Activated T-helper 1 cell treated with anti-CD3 and anti-CD28 coated beads, Interleukin-12 subunit alpha, Interleukin-12 subunit beta, Interleukin-2, Interleukin-4 antibody, amounts not matched to agents 30 ng/mL and 10 ng/mL and 1 ng/mL, durations not matched to agents 14 hours and 24 hours and 36 hours (primary cell): Measurements from ENCODE around the gene WNT8B. TPM values are rescaled to one million over a fixed set of nuclear protein-coding genes. Genes with fewer than 3 reads are reported as not detected.

Experiments used
- DNase-seq: peaks from one replicate; pipeline ENCODE4 v3.0.0; 2021; ENCODE audit warnings: low spot score
- H3K27ac Mint-ChIP-seq: one replicate; pipeline ENCODE4 v1.8.0; 2021; ENCODE audit warnings: mild to moderate bottlenecking, mixed read lengths
- H3K27me3 Mint-ChIP-seq: one replicate; pipeline ENCODE4 v1.8.0; 2022; ENCODE audit warnings: mild to moderate bottlenecking, moderate library complexity, mixed read lengths; ENCODE audit not compliant: insufficient read depth
- H3K36me3 Mint-ChIP-seq: one replicate; pipeline ENCODE4 v1.8.0; 2021; ENCODE audit warnings: low read depth, mixed read lengths
- H3K4me1 Mint-ChIP-seq: one replicate; pipeline ENCODE4 v1.8.0; 2021; ENCODE audit warnings: low read depth, mixed read lengths
- H3K4me3 Mint-ChIP-seq: one replicate; pipeline ENCODE4 v1.8.0; 2021; ENCODE audit warnings: mild to moderate bottlenecking, moderate library complexity, mixed read lengths
- H3K9me3 Mint-ChIP-seq: one replicate; pipeline ENCODE4 v1.8.0; 2021; ENCODE audit warnings: mixed read lengths
- intact Hi-C: fragments of 100-400 bp; cut with micrococcal nuclease; formaldehyde crosslinking; loops from one replicate; pipeline ENCODE4 v1.15.1; 2024
- total RNA-seq: library from RNA; stranded (reverse); gene quantifications from 2 replicates; pipeline ENCODE4 v1.2.3, GENCODE V29; 2022

Gene WNT8B
- total RNA-seq, 1 donor from 2014 or later = 0.10 TPM

DNA sequence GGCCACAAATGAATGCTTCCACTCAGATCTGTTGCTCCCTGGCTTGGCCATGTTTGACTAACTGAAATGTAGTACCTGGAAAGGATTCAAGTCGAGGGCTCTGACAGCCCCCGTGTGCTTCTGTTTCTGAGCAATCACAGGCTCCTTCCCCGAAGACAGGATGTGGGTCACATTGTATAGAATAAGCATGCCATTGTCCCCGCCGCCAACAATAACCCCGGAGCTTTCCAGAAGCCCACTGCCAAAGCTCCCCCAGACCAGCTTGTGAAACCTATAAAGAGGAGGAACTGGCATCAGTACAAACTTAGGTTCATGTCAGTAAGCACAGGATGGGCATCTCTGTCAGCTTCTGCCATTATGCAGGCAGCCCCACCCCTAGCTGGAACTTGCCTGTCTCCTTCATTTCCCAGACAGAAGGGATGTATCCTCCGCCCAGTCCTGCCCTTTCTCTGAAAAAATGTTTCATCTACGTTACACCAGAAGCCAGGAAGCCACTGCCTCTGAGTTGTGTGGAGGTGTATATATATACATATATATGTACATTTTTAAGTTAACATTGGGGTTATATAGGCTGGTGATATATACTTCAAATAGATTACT, 46.5 kb downstream of the WNT8B start:
- H3K9me3 Mint-ChIP-seq = no peaks in the 10 kb centered on the region
- peak; percentile 69 for DNase-seq
- intact Hi-C loops = loop anchor here (5.0 kb wide), 3 partner anchors 242 to 662 kb away; partner anchors contain the start of genes CWF19L1 and ERLIN1
- H3K27me3 Mint-ChIP-seq = no peaks in the 10 kb centered on the region
- H3K4me3 Mint-ChIP-seq = peak overlapping the region; percentile 77
- H3K4me1 Mint-ChIP-seq = peaks cover 85% of the 10 kb centered on the region
- peaks cover 34% of the 10 kb centered on the region for H3K36me3 Mint-ChIP-seq
- peak overlapping the region; percentile 88 for H3K27ac Mint-ChIP-seq

DNA sequence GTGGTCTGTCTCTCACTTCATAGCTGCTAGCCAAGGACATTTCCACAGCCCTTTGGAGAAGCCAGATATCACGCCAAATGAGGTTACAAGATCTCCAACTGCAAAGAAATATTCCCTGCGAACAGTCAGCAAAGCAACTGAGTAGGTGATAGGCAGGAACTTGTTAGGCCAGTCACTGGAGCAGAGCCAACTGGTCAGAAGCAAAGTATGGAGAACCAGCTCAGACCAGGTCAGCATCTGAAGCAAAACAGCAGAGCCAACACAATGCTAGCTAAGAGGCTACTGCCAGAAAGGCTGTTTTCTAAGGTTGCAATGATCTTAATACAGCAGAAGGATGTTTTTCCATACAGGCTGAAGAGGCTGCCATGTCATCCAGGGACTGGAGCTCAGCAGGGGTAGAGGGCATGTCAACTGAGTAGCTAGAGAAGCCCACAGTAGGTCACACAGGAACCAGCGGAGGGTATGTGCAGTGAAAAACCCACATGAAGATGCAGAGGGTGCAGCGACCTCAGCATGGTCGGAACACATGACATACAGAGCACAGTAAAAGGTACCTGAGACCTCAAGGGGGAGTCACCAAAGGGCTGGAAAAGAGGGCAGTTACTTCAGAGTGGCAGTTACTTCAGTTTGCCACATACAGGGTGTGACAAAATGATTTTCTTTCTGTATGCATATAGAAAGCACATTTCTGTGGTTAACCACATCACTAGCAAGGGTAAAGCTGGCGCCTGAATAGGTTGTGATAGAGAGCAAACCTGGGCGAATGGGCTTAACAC, 47.9 kb downstream of the WNT8B start:
- peaks cover 72% of the 10 kb centered on the region for H3K4me1 Mint-ChIP-seq
- peak; percentile 74 for DNase-seq
- H3K27ac Mint-ChIP-seq = peak overlapping the region; percentile 88
- H3K27me3 Mint-ChIP-seq = no peaks in the 10 kb centered on the region
- intact Hi-C loops = loop anchor here (1.0 kb wide), 3 partner anchors 18 to 224 kb away; partner anchors contain the start of genes BLOC1S2 and HIF1AN
- peak overlapping the region; percentile 77 for H3K4me3 Mint-ChIP-seq
- H3K9me3 Mint-ChIP-seq = no peaks in the 10 kb centered on the region
- H3K36me3 Mint-ChIP-seq = peaks cover 28% of the 10 kb centered on the region

DNA sequence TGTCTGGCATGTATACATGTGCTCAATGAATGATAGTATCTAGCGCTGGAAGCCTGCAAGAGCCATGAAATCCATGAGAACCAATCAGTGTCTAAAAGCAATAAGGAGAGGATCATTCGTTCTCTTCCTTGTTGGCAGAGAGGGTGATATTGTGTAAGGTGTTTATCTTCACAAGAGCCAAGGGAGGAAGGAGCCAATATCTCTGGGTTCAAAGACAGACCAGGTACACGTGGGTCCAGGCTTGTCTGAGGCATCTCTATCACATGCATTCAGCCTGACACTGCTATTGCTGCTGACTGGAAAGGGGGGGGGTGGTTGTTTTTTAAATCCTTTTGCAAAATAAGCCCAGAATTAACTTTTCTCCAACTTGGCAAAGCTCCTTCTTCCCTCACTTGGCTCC, 52.8 kb downstream of the WNT8B start:
- peaks cover 36% of the 10 kb centered on the region for H3K36me3 Mint-ChIP-seq
- DNase-seq = no peak
- H3K4me1 Mint-ChIP-seq = peaks cover 49% of the 10 kb centered on the region
- H3K4me3 Mint-ChIP-seq = no peak overlapping the region
- H3K27ac Mint-ChIP-seq = no peak overlapping the region
- no peaks in the 10 kb centered on the region for H3K27me3 Mint-ChIP-seq
- intact Hi-C loops = no loop called here
- H3K9me3 Mint-ChIP-seq = no peaks in the 10 kb centered on the region

DNA sequence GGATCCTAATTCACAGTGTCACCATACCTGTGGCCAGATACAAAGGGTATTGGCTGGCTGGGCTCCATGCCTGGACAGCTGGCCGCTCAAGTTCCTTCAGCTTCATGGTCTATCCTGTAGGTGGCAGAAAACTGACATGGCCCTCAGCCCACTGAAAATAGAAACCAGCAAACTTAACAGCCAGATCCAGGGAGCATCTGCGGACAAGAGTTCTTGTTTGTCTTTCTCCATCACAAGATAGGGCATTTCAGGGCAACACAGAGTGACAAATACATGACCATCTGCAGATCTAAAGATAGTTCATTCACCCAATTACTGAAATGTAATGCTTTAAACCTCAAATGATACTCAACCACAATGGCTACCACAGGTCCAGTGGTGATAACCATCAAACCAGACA, 54.0 kb downstream of the WNT8B start:
- Mint-ChIP-seq H3K36me3 (peaks cover 39% of the 10 kb centered on the region), H3K4me3 (no peak overlapping the region), H3K27me3 (no peaks in the 10 kb centered on the region), H3K27ac (no peak overlapping the region), H3K9me3 (no peaks in the 10 kb centered on the region), H3K4me1 (peaks cover 38% of the 10 kb centered on the region)
- intact Hi-C loops = no loop called here
- DNase-seq = no peak

DNA sequence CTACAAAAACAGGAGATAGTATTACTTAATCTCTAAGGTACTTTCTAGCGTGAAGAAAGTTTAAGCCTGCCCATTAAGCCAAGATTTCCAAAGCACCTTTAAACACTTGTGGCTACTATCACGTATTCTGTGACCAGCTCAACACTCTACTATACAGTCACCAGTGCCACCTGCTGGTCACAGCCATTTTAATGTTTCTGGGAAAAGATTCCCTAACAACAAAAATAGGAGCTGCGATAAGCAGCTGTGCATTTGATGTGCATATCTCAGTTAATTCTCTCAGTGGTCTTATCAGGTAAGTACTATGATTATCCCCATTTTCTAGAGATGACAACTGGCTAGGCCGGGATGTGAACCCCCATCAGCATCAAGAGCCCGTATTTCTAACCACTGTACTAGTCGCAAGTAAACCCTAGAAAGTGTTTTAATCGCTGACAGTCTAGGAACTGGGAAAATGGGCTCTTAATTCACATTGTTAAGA, 56.0 kb downstream of the WNT8B start:
- Mint-ChIP-seq H3K4me1 (peaks cover 28% of the 10 kb centered on the region), H3K27me3 (no peaks in the 10 kb centered on the region), H3K36me3 (peaks cover 42% of the 10 kb centered on the region), H3K4me3 (no peak overlapping the region), H3K9me3 (no peaks in the 10 kb centered on the region), H3K27ac (no peak overlapping the region)
- intact Hi-C loops = loop anchor here (1.0 kb wide), 6 partner anchors 10 to 216 kb away; no protein-coding TSS in a partner anchor
- peak; percentile 49 for DNase-seq

DNA sequence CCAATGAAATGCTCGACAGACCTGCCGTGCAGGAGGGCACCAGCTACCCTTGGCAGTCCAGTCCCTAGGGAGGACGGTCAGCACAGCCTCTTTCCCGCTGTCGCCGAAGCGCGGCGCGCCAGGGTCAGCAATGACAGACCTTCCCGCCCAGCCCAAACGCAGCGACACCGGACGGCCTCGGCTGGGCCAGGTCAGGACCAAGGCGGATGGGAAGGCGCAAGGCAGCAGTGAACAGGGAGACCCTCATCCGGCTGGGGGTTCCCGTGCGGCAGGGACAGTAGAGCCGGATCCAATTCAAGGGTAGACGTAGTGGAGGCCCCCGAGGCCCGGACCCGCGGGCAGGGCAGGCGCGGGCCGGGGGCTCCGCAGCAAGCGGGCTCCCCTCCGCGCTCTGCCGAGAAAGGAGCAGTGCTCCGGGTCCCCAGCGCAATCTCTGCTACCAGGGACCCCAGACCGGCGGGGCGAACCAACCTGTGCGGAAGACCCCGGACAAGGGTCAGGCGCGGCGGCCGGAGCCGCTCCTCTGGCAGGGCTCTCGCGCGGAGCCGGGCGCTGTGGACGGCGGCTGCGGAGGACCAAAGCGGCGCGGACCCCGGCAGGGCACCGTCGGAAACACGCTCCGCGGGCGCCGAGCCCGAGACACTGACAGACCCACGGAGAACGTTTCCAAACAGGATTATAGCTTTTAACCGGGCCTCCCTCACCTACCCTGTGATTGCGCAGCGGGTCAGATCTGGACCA, 56.7 kb downstream of the WNT8B start, which contains the start of gene SEC31B:
TSS of gene SEC31B (minus strand) at position 551 of the 741 bp plus-strand sequence. CDS start 2,909 bp downstream, outside the sequence.
- Mint-ChIP-seq H3K9me3 (no peaks in the 10 kb centered on the region), H3K4me3 (no peak within 1 kb of the TSS), H3K36me3 (peaks cover 42% of the 10 kb centered on the region), H3K27me3 (no peaks in the 10 kb centered on the region), H3K4me1 (peaks cover 30% of the 10 kb centered on the region), H3K27ac (no peak within 1 kb of the TSS)
- intact Hi-C loops = no loop called here
- no peak for DNase-seq

DNA sequence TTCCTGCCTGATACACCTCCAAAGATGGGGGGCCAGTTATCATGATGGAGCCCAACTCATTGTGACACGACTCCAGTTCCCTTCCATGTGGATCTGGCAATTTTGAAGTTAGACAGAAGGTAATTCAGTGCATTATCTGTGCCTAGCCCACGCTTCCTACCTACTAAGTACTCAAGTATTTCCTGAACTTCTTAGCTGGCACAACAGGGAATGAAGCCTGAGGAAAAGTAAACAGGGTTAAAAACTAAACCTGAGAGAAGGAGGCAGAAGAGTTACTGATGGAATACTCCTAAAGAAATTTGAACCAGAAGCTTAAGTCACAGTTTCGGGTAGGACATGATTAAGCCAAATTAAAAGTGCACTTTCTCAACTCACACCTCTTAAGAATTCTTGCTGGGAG, 58.0 kb downstream of the WNT8B start:
- Mint-ChIP-seq H3K9me3 (no peaks in the 10 kb centered on the region), H3K4me1 (peaks cover 35% of the 10 kb centered on the region), H3K27me3 (no peaks in the 10 kb centered on the region), H3K36me3 (peaks cover 44% of the 10 kb centered on the region), H3K27ac (no peak overlapping the region), H3K4me3 (no peak overlapping the region)
- DNase-seq = no peak
- intact Hi-C loops = no loop called here

DNA sequence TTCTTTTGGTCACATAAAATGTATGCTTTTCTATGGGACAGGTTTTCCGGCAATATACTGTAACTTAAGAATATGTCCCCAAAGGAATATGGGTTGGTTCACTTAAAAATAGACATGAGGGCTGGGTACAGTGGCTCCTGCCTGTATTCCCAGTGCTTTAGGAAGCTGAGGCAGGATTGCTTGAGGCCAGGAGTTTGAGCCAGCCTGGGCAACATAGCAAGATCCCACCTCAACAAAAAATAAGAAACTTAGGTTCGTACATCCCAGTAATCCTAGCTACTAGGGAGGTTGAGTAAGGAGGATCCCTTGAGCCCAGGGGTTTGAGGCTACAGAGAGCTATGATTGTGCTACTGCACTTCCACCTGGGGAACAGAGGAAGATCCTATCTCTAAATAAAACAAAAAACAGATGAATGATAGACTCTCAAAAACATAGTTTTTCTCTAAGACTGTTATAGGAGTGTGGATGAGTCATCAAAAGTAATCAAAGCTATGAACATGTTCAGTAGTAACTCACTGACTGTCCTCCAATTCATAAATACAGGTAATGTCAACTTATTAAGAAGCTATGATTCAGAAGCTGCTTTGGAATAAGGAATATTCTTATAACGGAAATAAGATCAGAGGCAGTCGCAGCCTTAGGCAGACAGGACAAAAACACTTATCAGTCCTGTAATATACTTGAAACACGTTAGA, 59.4 kb downstream of the WNT8B start:
- intact Hi-C loops = no loop called here
- H3K4me1 Mint-ChIP-seq = peaks cover 41% of the 10 kb centered on the region
- H3K27ac Mint-ChIP-seq = peak overlapping the region; percentile 9
- H3K27me3 Mint-ChIP-seq = no peaks in the 10 kb centered on the region
- DNase-seq = no peak
- H3K36me3 Mint-ChIP-seq = peaks cover 47% of the 10 kb centered on the region
- no peak overlapping the region for H3K4me3 Mint-ChIP-seq
- H3K9me3 Mint-ChIP-seq = no peaks in the 10 kb centered on the region

DNA sequence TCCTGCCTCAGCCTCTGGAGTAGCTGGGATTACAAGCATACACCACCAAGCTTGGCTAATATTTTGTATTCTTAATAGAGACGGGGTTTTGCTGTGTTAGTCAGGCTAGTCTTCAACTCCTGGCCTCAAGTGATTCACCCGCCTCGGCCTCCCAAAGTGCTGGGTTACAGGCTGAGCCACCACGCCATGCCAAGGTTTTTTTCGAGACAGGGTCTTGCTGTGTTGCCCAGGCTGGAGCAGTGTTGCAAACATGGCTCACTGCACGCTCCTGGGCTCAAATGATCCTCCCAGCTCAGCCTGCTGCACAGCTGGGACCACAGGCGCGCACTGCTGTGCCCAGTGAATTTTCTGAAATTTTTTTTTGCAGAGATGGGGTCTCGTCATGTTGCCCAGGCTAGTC, 60.1 kb downstream of the WNT8B start:
- no peaks in the 10 kb centered on the region for H3K27me3 Mint-ChIP-seq
- H3K9me3 Mint-ChIP-seq = no peaks in the 10 kb centered on the region
- peaks cover 45% of the 10 kb centered on the region for H3K36me3 Mint-ChIP-seq

DNA sequence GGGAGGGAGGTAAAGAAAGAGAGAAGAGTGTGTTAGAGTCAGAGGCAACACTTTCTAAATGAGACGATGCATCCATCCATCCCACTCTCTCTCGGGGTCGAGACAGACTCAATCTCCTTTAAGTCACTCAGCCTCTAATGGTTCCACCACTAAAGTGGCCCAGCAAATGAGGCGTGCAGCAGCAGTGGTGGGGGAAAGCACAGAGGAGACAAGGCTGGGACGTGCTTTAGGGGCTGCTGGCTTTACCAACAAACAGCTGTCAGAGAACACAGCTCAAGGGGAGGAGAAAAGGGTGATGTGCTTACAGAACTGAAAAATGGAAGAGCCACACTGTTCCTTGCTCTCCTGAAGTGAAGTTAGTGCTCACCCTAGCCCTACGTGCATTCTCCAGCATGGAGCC, 61.4 kb downstream of the WNT8B start:
- Mint-ChIP-seq H3K27me3 (no peaks in the 10 kb centered on the region), H3K9me3 (no peaks in the 10 kb centered on the region), H3K4me3 (no peak overlapping the region), H3K27ac (no peak overlapping the region), H3K36me3 (peaks cover 44% of the 10 kb centered on the region), H3K4me1 (peaks cover 39% of the 10 kb centered on the region)
- DNase-seq = no peak
- intact Hi-C loops = no loop called here

More for the DNA sequence above, 60.1 kb downstream of the WNT8B start:
- intact Hi-C loops = no loop called here
- Mint-ChIP-seq H3K27ac (no peak overlapping the region), H3K4me1 (peaks cover 41% of the 10 kb centered on the region), H3K4me3 (no peak overlapping the region)
- no peak for DNase-seq

DNA sequence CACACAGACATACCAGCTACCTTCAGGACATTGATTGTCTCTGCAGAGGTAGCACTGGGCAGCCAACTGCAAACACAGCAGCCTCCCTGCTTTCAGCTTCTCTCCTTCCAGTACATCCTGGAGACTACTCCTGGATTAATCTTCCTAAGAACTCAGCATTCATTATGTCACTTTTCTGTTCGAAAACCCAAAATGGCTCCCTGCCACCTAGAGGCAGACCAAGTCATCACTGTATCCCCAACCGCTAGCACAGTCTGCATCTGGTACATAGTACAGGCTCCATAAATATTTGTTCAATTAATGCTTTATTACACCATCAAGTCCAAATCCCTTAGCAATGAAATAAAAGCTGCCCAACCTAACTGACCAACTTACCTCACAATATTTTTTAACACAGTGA, 61.8 kb downstream of the WNT8B start:
- Mint-ChIP-seq H3K36me3 (peaks cover 46% of the 10 kb centered on the region), H3K27ac (no peak overlapping the region), H3K9me3 (no peaks in the 10 kb centered on the region), H3K4me1 (peaks cover 41% of the 10 kb centered on the region), H3K4me3 (no peak overlapping the region), H3K27me3 (no peaks in the 10 kb centered on the region)
- intact Hi-C loops = no loop called here
- DNase-seq = no peak

DNA sequence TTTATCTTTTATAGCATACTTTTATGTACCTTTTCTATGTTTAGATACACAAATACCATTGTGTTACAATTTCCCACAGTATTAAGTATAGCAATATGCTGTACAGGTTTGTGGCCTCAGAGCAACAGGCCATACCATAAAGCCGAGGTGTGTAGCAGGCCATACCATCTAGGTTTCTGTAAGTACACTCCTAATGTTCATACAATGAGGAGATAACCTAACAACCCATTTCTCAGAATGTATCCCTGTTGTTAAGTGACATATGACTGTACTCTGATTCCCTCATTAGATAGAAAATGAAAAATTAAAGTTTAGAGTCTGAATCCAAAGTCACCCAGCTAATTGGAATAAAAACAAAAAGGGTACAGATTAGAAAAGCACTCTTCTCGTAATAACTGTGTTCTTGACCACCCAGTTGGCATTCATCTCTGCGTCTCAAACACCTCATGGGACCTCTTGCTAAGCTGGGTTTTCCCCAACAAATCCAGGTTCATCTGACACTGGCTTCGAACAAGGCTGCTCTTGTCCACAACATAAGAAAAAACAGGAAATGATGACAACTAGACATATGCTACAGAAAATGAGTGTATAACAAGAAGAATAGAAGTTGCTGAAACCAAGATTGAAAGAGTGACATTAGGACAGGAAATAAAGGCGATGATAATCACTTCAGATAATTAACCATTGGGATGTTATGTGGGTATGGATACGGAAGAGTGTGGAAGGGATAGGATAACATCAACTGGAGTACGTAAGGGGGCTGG, 65.5 kb downstream of the WNT8B start:
- DNase-seq = no peak
- H3K36me3 Mint-ChIP-seq = peaks cover 41% of the 10 kb centered on the region
- no peaks in the 10 kb centered on the region for H3K9me3 Mint-ChIP-seq
- H3K4me3 Mint-ChIP-seq = peak overlapping the region; percentile 92
- H3K27ac Mint-ChIP-seq = peak overlapping the region; percentile 97
- intact Hi-C loops = loop anchor here (1.0 to 2.0 kb wide), 3 partner anchors 17 to 242 kb away; partner anchors contain the start of gene BLOC1S2
- H3K27me3 Mint-ChIP-seq = no peaks in the 10 kb centered on the region
- peaks cover 59% of the 10 kb centered on the region for H3K4me1 Mint-ChIP-seq
